SKM-1 (cell line): Measurements from ENCODE around the gene EML6.
"Not testable (repeated sequence)": the region's sequence is repeated elsewhere in the genome, so short reads cannot be mapped to it uniquely, and the experiment has no call there.

Experiments
- DNase-seq: peaks from one replicate; lab custom pipeline; 2025; ENCODE audit not compliant: unreplicated experiment; lab: John Stamatoyannopoulos, UW

EML6 gene

GRCh38 chr2:54871457-54872107, 148.1 kb downstream of the EML6 start:
- DNase-seq = peak; percentile 22

DNA sequence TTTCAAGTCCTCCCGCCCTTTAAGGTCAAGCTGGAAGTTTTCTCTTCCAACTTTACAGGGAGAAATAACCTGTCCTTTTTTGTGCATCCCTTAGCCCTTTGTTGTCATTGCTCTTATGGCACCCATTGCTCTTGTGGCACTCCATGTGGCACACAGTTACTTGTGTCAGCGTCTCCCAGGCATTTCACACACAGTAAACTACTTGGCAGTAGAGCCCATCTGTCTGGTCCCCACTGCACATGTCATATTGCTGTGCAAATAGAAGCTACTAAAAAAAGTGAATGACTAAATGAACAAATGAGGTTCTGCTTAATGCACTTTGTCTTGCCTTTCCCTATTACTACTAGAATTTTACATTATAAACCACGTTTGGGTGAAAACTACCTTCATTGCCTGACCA, 149.3 kb downstream of the EML6 start:
- DNase-seq = no peak

- not testable (repeated sequence) for DNase-seq
These were observed 149.8 kb downstream of the EML6 start for GRCh38 chr2:54873236-54873635.

DNA sequence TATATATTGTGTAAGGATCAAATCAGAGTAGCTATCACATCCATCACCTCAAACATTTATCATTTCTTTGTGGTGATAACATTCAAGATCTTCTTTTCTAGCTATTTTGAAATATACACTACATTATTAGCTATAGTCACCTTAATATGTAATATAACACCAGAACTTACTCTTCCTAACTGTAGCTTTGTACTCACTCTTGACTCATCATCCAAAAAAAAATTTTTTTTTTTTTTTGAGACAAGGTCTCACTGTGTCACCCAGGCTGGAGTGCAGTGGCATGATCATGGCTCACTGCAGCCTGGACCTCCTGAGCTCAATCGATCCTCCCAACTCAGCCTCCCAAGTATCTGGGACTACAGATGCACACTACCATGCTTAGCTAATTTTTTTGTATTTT, 153.3 kb downstream of the EML6 start:
- DNase-seq = no peak

DNA sequence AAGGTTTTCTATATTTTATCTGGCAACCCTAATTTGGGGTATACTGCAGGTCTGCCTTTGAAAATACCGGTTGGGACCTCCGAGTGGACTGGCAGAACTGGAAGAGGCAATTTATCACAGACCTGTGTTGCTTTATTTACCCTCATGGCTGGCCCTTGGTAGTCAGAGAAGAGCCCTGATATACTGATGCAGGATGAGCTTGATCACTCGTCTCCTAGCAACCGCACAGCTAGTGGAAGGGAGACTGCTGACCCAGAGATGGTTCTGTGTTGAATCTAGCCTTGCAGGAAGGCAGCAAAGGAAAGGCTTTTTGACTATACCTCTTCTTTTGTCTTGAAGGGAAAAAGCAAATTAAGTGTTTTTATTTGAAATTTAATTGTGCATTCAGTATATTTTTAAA, 154.7 kb downstream of the EML6 start:
- no peak for DNase-seq

GRCh38 chr2:54879032-54879431, 155.6 kb downstream of the EML6 start:
- DNase-seq = no peak

- DNase-seq = no peak
These were observed 156.3 kb downstream of the EML6 start for GRCh38 chr2:54879598-54880332.

DNA sequence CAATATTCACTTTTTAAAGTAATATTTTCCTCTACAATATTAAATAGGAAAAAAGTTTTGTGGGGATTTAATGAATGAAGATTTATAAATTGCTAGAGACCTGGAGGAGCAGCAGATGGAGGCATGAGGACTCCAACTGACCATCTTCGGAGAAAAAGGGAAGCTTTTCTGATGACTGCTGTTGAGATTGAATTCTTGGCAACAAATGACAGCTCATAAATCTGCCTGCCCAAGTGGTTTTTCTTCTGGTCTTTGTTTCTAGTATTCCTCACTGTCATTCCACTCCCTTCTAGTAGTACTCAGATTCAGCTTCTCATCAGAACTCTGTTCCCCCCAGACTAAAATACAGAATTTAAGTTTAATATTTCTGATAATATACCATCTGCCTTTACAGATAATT, 157.0 kb downstream of the EML6 start:
- DNase-seq = no peak

DNA sequence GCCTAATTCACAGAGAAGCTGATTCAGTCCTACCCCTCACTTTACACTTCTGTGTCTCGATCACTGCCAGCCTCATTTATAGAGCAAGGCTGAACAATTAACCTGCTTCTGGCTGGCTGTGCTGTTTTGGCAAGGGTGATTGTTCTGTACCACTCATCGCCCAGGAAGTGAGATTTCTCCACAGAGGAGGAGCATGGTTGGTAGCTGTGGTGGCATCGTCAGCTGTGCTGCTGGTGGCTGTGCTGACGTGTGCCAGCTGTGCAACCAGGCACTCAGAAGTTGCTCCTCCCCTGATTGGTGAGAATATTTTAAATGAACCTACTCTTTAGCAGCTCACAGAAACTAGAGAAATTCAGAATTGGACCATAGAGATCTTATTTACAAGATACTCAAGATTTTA, 158.3 kb downstream of the EML6 start:
- DNase-seq = no peak

GRCh38 chr2:54885891-54886290, 162.4 kb downstream of the EML6 start:
- no peak for DNase-seq

GRCh38 chr2:54887850-54888545, 164.5 kb downstream of the EML6 start:
- DNase-seq = no peak

DNA sequence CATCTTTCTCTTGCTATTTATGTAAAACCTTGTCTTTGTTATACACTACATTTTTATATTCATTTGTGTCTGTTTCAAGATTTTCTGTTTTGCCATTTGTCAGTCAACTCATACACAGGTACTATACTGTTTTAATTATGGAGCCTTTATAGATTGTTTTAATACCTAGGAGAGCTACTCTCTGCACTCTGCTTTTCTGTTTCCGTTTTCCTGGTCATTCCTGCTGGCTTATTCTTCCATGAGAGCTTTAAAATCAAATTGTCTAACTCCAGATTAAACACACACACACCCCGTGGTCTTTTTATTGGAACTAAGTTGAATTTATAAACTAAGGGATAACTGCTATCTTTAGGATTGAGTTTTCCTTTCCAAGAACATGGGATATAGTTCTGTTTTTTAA, 165.6 kb downstream of the EML6 start:
- no peak for DNase-seq

DNA sequence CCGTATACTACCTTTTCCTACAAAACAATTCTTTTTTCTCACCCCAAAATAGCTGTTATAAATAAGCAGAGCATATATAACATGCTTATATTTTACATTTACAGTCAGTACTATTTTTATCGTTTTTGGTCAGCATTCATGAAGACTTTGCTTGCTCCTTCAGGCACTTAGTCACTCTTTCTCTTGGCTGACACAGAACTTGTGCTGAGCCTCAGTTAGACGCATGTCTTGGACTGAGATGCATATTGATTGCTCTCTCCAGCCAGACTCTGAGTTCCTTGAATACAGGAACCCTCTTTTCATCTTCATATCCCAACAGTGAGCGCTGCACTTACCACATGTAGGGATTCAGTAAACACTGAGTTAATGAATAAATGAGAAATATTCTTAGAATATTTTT, 168.4 kb downstream of the EML6 start:
- DNase-seq = no peak

DNA sequence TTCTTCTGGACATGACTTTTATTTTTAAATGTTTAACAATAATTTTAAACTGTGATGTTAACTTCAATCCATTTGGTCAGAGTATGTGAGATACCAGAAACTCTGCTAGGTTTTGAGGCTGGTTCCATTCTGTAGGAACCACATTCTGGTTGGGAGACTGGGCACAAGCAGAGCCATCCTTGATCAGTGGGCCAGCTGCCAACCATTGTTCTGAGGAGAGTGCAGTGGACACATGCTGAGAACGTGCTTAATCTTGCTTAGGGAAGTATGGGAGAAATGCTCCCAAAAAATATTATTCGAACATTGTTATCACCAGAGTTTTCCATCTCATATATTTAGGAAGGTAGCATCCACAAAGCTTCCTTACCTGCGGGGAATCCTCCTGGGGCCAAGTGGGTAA, 171.0 kb downstream of the EML6 start:
- DNase-seq = no peak

- DNase-seq = no peak
These were observed 172.3 kb downstream of the EML6 start for GRCh38 chr2:54895730-54896129.

DNA sequence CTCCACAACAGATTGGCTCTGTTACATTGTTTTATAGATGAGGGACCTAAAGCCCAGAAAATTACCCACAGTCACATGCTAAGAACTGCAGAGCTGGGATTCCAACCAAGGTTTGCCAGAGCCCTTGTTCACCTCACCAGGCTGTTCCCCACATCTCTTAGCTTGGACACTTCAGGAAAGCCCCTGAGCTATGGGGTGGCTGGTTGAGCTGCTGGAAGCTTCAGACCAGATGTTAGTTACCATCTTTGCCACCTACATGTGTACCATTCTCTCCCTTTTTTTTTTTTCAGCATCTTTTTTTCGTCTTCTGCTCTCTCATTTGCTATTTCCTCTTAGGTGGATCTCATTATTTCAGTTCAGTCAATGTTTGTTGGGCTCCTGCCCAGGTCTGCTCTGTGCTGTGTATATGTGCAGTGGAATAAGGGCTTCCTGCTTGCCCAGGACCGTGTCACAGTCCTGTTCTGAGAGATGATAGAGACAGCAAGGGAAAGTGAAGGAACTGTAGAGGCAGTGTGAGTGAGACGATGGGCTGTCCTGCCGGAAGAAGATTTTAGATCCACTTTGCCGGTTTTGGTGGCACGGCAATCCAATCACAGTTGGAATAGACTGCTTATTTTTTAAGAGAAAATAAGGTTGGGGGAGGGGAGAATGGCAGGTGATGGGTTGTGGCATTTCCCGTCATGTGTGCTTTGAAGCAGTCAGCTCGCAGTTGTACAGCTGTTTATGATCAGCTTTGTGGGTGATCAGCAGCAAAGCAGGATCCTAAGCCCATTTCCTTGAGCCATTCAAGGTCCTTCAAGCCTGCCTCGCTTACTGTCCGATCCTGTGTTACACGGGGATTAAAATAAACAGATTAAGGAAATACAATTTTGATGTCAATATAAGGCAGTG, 174.2 kb downstream of the EML6 start:
- no peak for DNase-seq

DNA sequence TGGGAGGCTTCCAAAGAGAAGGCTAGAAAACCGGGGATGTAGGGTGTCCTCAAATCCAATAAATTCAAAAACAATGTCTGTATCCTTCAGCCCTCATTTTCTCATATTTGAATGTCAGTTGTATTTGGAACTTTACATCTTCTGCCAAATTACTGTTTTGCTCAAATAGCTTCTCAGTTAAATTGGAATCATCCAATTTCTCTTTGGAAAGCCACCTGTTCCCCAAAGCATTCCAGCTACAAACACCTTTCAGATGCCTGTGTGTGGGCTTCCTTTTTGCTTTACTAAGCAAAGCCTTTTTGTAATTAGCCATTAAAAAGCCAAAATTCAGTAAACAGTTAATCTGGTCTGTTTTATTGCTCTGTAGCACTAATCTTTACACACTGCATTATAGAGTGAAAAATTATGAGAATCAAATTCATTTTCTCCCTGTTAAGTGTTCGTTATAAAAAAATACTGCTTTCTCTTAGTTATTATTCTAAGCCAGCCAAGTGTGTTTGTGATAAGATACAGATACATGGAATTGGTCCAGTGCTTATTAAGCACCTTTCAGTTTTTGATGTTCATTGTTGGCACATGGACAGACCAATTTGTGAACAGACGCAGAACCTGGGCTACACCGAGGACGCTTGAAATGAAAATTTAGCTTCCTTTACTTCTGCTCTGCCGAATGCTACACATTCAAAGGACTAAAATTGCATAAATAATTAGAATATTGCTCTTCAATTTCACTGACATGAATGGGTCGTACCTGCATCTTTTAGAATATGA, 175.2 kb downstream of the EML6 start:
- no peak for DNase-seq

- peak; percentile 11 for DNase-seq
These were observed 176.2 kb downstream of the EML6 start for GRCh38 chr2:54899576-54900200.

- DNase-seq = no peak
These were observed 177.9 kb downstream of the EML6 start for GRCh38 chr2:54901224-54901986.
